GM12872 (cell line): ENCODE results near the gene CALML5.

Experiments
- CTCF ChIP-seq: IDR thresholded peaks from 3 replicates; pipeline ENCODE4 v1.5.1; 2011; ENCODE audit warnings: low read depth, mild to moderate bottlenecking, low read length, moderate library complexity; ENCODE audit not compliant: insufficient read depth

Gene CALML5

GRCh38 chr10:5456563-5456962, 42.8 kb downstream of the CALML5 start:
- no peak for TF ChIP-seq CTCF

GRCh38 chr10:5453749-5454489, 45.5 kb downstream of the CALML5 start:
- no peak for TF ChIP-seq CTCF

GRCh38 chr10:5450605-5451384, 48.6 kb downstream of the CALML5 start:
- TF ChIP-seq CTCF: no peak

GRCh38 chr10:5449823-5450222, 49.5 kb downstream of the CALML5 start:
- no peak for TF ChIP-seq CTCF

DNA sequence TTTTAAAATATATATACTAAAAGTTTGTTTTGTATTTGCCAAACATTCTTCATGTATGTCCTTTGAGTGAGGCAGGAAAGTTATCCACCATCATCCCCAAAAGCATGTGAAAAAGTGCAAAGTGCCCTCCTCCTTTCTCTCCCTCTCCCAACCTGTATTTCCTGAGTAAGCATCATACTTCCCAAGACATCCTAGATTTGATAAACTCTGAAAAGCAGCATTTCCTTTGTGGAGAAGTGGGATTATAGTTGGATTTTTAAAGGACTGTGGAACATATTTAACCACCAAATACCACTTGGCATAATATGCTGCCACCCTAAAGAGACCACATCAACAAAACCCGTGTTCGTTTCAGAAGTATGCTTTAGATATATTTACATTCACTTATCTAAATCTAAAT, 50.1 kb downstream of the CALML5 start:
- no peak for TF ChIP-seq CTCF
